Measurements from ENCODE around the gene PNPLA8. TPM values are rescaled to one million over a fixed set of nuclear protein-coding genes. Genes with fewer than 3 reads are reported as not detected.

PNPLA8 gene
- total RNA-seq, 1 experiment from 2014 or later = 19.5 TPM

DNA sequence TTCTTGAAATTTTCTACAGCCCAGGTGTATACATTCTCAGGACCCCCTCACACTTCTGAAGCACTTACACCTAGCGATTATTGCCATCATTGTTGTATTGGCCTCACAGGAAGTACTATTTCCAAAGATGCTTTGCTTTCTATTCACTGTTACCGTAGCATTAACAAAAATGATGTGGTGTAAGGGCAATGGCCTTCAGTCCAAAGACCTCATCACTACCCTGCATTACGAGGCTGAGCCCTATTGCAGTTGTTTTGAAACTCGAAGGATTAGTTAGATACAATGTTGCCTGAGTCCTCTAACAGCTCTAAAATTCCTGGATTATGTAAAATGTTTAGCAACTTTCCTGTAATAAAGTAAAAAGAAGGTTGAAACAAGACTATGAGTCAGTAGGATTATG, 72.6 kb downstream of the PNPLA8 start:
- BruUV-seq (replicated peaks) = no TSS peak
- H3K27me3 ChIP-seq (ENCODE audit: low read length) = peaks cover 68% of the 10 kb centered on the region
- ChIA-PET POLR2A (ENCODE audit: unreplicated experiment) (no interaction called here), CTCF (no interaction called here)
- H3K36me3 ChIP-seq (ENCODE audit: low read depth, low read length) = no peaks in the 10 kb centered on the region
- H3K4me1 ChIP-seq (ENCODE audit: insufficient read depth, low read length) = no peaks in the 10 kb centered on the region
- no peak overlapping the region for H2AFZ ChIP-seq (ENCODE audit: low read length)
- no peaks in the 10 kb centered on the region for H4K20me1 ChIP-seq (ENCODE audit: low read length)
- no peak for ATAC-seq
- DNase-seq = no peak
- no peak overlapping the region for H3K4me3 ChIP-seq (ENCODE audit: low read length)
- TF ChIP-seq, protein P1, sequence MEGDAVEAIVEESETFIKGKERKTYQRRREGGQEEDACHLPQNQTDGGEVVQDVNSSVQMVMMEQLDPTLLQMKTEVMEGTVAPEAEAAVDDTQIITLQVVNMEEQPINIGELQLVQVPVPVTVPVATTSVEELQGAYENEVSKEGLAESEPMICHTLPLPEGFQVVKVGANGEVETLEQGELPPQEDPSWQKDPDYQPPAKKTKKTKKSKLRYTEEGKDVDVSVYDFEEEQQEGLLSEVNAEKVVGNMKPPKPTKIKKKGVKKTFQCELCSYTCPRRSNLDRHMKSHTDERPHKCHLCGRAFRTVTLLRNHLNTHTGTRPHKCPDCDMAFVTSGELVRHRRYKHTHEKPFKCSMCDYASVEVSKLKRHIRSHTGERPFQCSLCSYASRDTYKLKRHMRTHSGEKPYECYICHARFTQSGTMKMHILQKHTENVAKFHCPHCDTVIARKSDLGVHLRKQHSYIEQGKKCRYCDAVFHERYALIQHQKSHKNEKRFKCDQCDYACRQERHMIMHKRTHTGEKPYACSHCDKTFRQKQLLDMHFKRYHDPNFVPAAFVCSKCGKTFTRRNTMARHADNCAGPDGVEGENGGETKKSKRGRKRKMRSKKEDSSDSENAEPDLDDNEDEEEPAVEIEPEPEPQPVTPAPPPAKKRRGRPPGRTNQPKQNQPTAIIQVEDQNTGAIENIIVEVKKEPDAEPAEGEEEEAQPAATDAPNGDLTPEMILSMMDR (conservative IDR thresholded peaks at IDR 0.05; ENCODE audit: low read depth, low read length) = no peak
- TF ChIP-seq EZH2phosphoT487 (IDR thresholded peaks at IDR 0.05; ENCODE audit: borderline replicate concordance, low read length) = no peak
- TF ChIP-seq EZH2 (IDR thresholded peaks at IDR 0.05; ENCODE audit: low read length, unreplicated experiment) = no peak
- no peak overlapping the region for H3K4me2 ChIP-seq (ENCODE audit: low read length)
- no peaks in the 10 kb centered on the region for H3K79me2 ChIP-seq (ENCODE audit: low read length)
- no peaks in the 10 kb centered on the region for H3K9me3 ChIP-seq (ENCODE audit: low read length)
- H3F3A ChIP-seq (ENCODE audit: low read length, unreplicated experiment) = no peaks in the 10 kb centered on the region
- intact Hi-C loops (cut with micrococcal nuclease) = loop anchor here (5.0 kb wide), 1 partner anchor 156 kb away; no protein-coding TSS in a partner anchor
- no peak overlapping the region for H3K9ac ChIP-seq (ENCODE audit: low read length)
- no peaks in the 10 kb centered on the region for H3K9me2 ChIP-seq (replicated peaks; ENCODE audit: low read length)
- no peak overlapping the region for H3K27ac ChIP-seq (ENCODE audit: low read length)

DNA sequence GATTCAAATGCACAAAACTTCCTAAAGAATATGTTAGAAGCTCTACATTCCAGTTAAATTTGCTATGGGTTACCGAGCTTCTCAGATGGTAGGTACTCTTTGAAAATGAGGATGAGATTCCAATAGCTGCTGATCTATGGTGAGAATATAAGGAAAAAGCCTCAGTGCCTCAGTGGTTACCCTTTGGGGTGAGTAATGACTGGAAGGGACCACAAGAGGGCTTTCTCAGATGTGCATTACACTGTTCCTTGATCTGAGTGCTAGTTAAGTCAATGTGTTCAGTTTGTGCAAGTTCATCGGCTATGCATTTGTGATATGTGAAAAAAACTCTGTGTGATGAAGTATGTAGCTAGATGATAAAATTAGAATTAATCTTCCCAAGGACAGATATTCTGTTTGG, 73.2 kb downstream of the PNPLA8 start:
- peak; percentile 28 for DNase-seq
- Histone ChIP-seq H3K27ac (ENCODE audit: low read length) (no peak overlapping the region), H2AFZ (ENCODE audit: low read length) (no peak overlapping the region), H4K20me1 (ENCODE audit: low read length) (no peaks in the 10 kb centered on the region), H3K4me1 (ENCODE audit: insufficient read depth, low read length) (no peaks in the 10 kb centered on the region), H3K9me2 (replicated peaks; ENCODE audit: low read length) (no peaks in the 10 kb centered on the region), H3K4me3 (ENCODE audit: low read length) (no peak overlapping the region), H3F3A (ENCODE audit: low read length, unreplicated experiment) (no peaks in the 10 kb centered on the region), H3K79me2 (ENCODE audit: low read length) (no peaks in the 10 kb centered on the region), H3K9me3 (ENCODE audit: low read length) (no peaks in the 10 kb centered on the region), H3K4me2 (ENCODE audit: low read length) (no peak overlapping the region), H3K9ac (ENCODE audit: low read length) (no peak overlapping the region), H3K27me3 (ENCODE audit: low read length) (peaks cover 68% of the 10 kb centered on the region), H3K36me3 (ENCODE audit: low read depth, low read length) (no peaks in the 10 kb centered on the region)
- no TSS peak for BruUV-seq (replicated peaks)
- ChIA-PET POLR2A (ENCODE audit: unreplicated experiment) (no interaction called here), CTCF (no interaction called here)
- intact Hi-C loops (cut with micrococcal nuclease) = loop anchor here (5.0 kb wide), 1 partner anchor 155 kb away; no protein-coding TSS in a partner anchor
- TF ChIP-seq, protein P1 (conservative IDR thresholded peaks at IDR 0.05; ENCODE audit: low read depth, low read length) = peak; percentile 62
- no peak for TF ChIP-seq EZH2 (IDR thresholded peaks at IDR 0.05; ENCODE audit: low read length, unreplicated experiment)
- ATAC-seq = peak; percentile 66

DNA sequence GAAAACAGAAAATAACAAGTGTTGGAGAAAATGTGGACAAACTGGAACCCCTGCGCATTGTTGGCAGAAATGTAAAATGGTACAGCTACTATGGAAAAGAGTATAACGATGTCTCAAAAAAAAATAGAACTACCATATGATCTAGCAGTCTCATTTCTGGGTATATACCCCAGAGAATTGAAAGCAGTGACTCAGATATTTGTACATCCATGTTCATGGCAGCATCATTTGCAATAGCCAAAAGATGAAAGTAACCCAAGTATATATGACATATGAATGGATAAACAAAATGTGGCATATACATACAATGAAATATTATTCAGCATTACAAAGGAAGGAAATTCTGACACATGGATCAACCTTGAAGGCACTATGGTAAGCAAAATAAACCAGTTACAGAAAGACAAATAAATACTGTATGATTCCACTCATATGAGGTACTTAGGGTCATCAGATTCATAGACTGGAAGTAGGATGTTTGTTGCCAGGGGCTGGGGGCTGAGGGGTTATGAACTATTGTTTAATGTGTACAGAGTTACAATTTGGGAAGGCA, 74.6 kb downstream of the PNPLA8 start:
- H3K4me1 ChIP-seq (ENCODE audit: insufficient read depth, low read length) = no peaks in the 10 kb centered on the region
- ChIA-PET CTCF (no interaction called here), POLR2A (ENCODE audit: unreplicated experiment) (no interaction called here)

More for the DNA sequence above, 74.6 kb downstream of the PNPLA8 start:
- H3K4me3 ChIP-seq (ENCODE audit: low read length) = no peak overlapping the region
- no peak overlapping the region for H3K9ac ChIP-seq (ENCODE audit: low read length)
- no peaks in the 10 kb centered on the region for H4K20me1 ChIP-seq (ENCODE audit: low read length)
- H3K27me3 ChIP-seq (ENCODE audit: low read length) = peaks cover 67% of the 10 kb centered on the region
- no peak overlapping the region for H3K27ac ChIP-seq (ENCODE audit: low read length)
- H3K36me3 ChIP-seq (ENCODE audit: low read depth, low read length) = no peaks in the 10 kb centered on the region
- H3K9me3 ChIP-seq (ENCODE audit: low read length) = no peaks in the 10 kb centered on the region
- no peaks in the 10 kb centered on the region for H3F3A ChIP-seq (ENCODE audit: low read length, unreplicated experiment)
- H2AFZ ChIP-seq (ENCODE audit: low read length) = no peak overlapping the region
- intact Hi-C loops (cut with micrococcal nuclease) = loop anchor here (5.0 kb wide), 1 partner anchor 154 kb away; no protein-coding TSS in a partner anchor
- no peaks in the 10 kb centered on the region for H3K79me2 ChIP-seq (ENCODE audit: low read length)
- no peak for DNase-seq
- TF ChIP-seq, protein P1 (conservative IDR thresholded peaks at IDR 0.05; ENCODE audit: low read depth, low read length) = no peak
- no peak for TF ChIP-seq EZH2phosphoT487 (IDR thresholded peaks at IDR 0.05; ENCODE audit: borderline replicate concordance, low read length)
- H3K9me2 ChIP-seq (replicated peaks; ENCODE audit: low read length) = no peaks in the 10 kb centered on the region
- no peak for ATAC-seq
- BruUV-seq (replicated peaks) = no TSS peak
- no peak overlapping the region for H3K4me2 ChIP-seq (ENCODE audit: low read length)
